CMK (cell line): Measurements from ENCODE around the gene ADRA1B.
A peak's percentile ranks its signal among the peaks of the same experiment; 100 is the strongest.

Source experiments
- DNase-seq: peaks from one replicate; pipeline ENCODE4 v3.0.0-alpha.2; 2010; ENCODE audit warnings: low read depth

ADRA1B gene

GRCh38 chr5:160018945-160019625 lies 102.8 kb downstream of the ADRA1B start:
- DNase-seq: no peak

GRCh38 chr5:160020266-160020770 lies 104.0 kb downstream of the ADRA1B start:
- DNase-seq: no peak

DNA sequence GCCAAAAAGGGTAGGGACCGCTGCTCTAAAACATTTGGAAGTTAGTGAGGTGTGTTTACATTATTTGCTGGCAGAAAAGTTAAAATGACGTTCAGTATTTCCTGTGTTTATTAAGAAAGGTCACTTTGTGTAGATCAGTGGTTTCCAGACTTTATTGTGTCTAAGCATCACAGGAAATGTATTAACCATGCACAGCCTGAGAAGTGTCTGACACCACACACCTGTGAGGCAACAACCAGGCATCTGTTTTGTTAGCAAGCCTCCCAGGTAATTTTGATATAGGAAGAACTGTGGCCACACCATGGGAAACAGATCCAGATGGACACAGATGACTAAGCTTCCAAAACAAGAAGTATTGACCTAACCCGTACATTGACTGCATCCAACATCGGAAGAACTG lies 104.7 kb downstream of the ADRA1B start:
- DNase-seq: no peak

DNA sequence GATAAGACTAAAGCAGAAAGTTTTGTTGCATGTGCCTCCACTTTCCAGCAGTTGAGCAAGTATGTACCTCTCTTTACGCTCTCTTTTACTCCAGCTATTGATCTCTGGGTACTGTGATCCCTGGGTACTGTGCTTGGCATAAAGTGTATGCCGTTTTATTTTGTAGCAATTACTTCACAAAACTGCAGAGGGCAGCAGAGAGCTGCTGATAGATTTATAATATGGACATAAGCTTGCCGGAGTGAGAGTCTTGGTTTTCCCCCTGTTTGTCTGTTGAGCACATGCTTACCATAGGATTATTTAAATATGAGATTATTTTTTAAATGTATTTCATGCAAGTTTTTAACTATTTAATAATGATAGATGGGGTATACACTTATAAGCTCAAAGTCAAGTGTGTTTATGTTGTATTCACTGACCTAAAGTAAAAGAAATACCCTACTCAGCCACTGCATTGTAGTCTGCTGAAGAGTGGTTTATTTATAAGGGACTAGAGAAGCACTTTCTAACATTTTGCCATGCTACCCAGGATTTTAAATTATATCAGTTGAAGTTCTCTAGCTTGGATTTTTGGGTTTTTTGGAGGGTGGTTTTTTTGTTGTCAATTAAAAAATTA lies 105.7 kb downstream of the ADRA1B start:
- peak; percentile 43 for DNase-seq
